Smooth muscle cell (in vitro differentiated cells): ENCODE results near the gene TESK1. TPM values are rescaled to one million over a fixed set of nuclear protein-coding genes. Genes with fewer than 3 reads are reported as not detected.

Experiments
- DNase-seq: peaks from one replicate; lab custom pipeline; 2025; ENCODE audit not compliant: unreplicated experiment; lab: John Stamatoyannopoulos, UW
- H2AFZ ChIP-seq: fragments of 200-600 bp; sonication (generic); 2 replicates; pipeline ENCODE4 v1.6.0; 2016; ENCODE audit warnings: antibody characterized with exemption, low read depth, mild to moderate bottlenecking
- H3F3A ChIP-seq: fragments of 200-600 bp; sonication (generic); 2 replicates; pipeline ENCODE4 v1.6.0; 2017; ENCODE audit warnings: antibody characterized with exemption, low read depth
- H3K27ac ChIP-seq: fragments of 200-600 bp; sonication (generic); 2 replicates; pipeline ENCODE4 v1.5.1; 2016; ENCODE audit warnings: low read depth, mild to moderate bottlenecking
- H3K27me3 ChIP-seq: fragments of 200-600 bp; sonication (generic); 2 replicates; pipeline ENCODE4 v1.6.1; 2016; ENCODE audit warnings: low read depth, mild to moderate bottlenecking
- H3K36me3 ChIP-seq: fragments of 200-600 bp; sonication (generic); 2 replicates; pipeline ENCODE4 v1.5.1; 2016; ENCODE audit warnings: low read depth
- H3K4me1 ChIP-seq: fragments of 200-600 bp; sonication (generic); 2 replicates; pipeline ENCODE4 v1.5.1; 2016; ENCODE audit warnings: low read depth
- H3K4me2 ChIP-seq: fragments of 200-600 bp; sonication (generic); 2 replicates; pipeline ENCODE4 v1.6.0; 2016; ENCODE audit warnings: mild to moderate bottlenecking
- H3K4me3 ChIP-seq: fragments of 200-600 bp; sonication (generic); 2 replicates; pipeline ENCODE4 v1.5.1; 2016; ENCODE audit warnings: mild to moderate bottlenecking
- H3K79me2 ChIP-seq: fragments of 200-600 bp; sonication (generic); 2 replicates; pipeline ENCODE4 v1.6.0; 2016; ENCODE audit warnings: low read depth, mild to moderate bottlenecking
- H3K9ac ChIP-seq: fragments of 200-600 bp; sonication (generic); 2 replicates; pipeline ENCODE4 v1.6.0; 2016; ENCODE audit warnings: low read depth
- H3K9me3 ChIP-seq: fragments of 200-600 bp; sonication (generic); replicated peaks from 2 replicates; pipeline ENCODE4 v1.5.1; 2016; ENCODE audit warnings: low read depth
- H4K20me1 ChIP-seq: fragments of 200-600 bp; sonication (generic); 2 replicates; pipeline ENCODE4 v1.6.0; 2016; ENCODE audit warnings: low read depth
- WGBS: methylation state at CpG from one replicate; pipeline ENCODE4 v1.1.7; 2016; ENCODE audit warnings: low lambda C conversion rate; 5-methylcytosine and 5-hydroxymethylcytosine counted together
- polyA plus RNA-seq: library from polyadenylated mRNA; unstranded; fragments of >200 nt; fragmentation: Nextera tagmentation; extraction: Ambion mirVana; gene quantifications from 2 replicates; pipeline ENCODE4 v1.2.1, GENCODE V29; 2016
- total RNA-seq: library from RNA; depleted of rRNA; stranded (reverse); fragments of >200 nt; gene quantifications from 2 replicates; pipeline ENCODE4 v1.2.3, GENCODE V29; 2014
- TF ChIP-seq, protein P1 (sequence below): fragments of 200-600 bp; sonication (generic); IDR thresholded peaks from 2 replicates; pipeline ENCODE4 v1.5.1; 2017; ENCODE audit warnings: borderline replicate concordance, mild to moderate bottlenecking, antibody characterized with exemption; ENCODE audit not compliant: insufficient read depth, poor library complexity, severe bottlenecking

Gene TESK1
- total and polyA plus RNA-seq, 2 experiments from 2014 or later = 14.2 to 19.4 TPM

DNA sequence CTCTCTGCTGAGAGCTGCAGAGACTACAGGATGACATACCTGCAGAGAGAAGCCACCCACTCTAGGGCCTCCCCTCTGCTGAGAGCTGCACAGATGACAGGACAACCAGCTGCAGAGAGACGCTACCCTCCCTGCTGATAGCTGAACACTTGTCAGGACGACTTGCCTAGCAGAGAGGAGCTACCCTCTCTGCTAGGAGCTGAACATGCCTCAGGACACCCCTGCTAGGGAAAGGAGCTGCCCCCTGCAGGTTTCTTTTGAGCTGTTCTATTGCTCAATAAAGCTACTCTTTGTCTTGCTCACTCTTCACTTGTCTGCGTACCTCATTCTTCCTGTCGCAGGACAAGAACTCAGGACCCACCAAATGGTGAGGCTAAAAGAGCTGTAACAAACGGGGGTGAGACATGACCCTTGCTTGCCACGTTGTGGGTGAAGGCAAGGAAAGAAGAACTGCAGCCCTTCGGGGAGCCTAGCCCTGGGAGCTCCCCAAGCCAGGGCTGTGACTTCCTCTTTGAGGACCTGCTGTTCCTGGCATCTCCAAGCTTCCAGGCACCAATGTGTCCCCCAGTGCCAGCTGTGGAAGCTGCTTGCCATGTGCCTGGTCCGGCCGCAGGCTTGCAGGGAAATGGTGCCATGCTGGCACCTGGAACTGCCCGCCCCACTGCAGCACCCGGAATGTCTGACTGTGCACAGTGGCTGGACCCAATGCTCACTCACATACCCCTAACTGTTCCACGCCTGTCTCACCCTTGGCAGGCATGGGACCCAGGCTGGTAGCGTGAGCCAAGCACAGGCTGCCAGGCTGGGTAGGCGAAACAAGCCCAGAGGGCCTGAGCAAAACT, 5.1 kb upstream of the TESK1 start:
- TF ChIP-seq, protein P1, sequence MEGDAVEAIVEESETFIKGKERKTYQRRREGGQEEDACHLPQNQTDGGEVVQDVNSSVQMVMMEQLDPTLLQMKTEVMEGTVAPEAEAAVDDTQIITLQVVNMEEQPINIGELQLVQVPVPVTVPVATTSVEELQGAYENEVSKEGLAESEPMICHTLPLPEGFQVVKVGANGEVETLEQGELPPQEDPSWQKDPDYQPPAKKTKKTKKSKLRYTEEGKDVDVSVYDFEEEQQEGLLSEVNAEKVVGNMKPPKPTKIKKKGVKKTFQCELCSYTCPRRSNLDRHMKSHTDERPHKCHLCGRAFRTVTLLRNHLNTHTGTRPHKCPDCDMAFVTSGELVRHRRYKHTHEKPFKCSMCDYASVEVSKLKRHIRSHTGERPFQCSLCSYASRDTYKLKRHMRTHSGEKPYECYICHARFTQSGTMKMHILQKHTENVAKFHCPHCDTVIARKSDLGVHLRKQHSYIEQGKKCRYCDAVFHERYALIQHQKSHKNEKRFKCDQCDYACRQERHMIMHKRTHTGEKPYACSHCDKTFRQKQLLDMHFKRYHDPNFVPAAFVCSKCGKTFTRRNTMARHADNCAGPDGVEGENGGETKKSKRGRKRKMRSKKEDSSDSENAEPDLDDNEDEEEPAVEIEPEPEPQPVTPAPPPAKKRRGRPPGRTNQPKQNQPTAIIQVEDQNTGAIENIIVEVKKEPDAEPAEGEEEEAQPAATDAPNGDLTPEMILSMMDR = no peak
- no peak overlapping the region for H3K4me3 ChIP-seq
- WGBS = 78% methylated on average over 14 of the region's 14 CpGs
- peaks cover 17% of the 10 kb centered on the region for H3F3A ChIP-seq
- peaks cover 3% of the 10 kb centered on the region for H3K4me1 ChIP-seq
- DNase-seq = no peak
- no peak overlapping the region for H3K9ac ChIP-seq
- H4K20me1 ChIP-seq = no peaks in the 10 kb centered on the region
- no peaks in the 10 kb centered on the region for H3K36me3 ChIP-seq
- no peaks in the 10 kb centered on the region for H3K27me3 ChIP-seq
- H3K9me3 ChIP-seq = no peaks in the 10 kb centered on the region
- H3K27ac ChIP-seq = no peak overlapping the region
- no peaks in the 10 kb centered on the region for H3K79me2 ChIP-seq
- H2AFZ ChIP-seq = no peak overlapping the region
- no peak overlapping the region for H3K4me2 ChIP-seq

GRCh38 chr9:35603506-35603985, 1.5 kb upstream of the TESK1 start:
- no peaks in the 10 kb centered on the region for H3K27me3 ChIP-seq
- H2AFZ ChIP-seq = peak overlapping the region; percentile 24
- H3K4me1 ChIP-seq = peaks cover 15% of the 10 kb centered on the region
- H3K4me2 ChIP-seq = peak overlapping the region; percentile 81
- TF ChIP-seq, protein P1 = no peak
- H4K20me1 ChIP-seq = peaks cover 19% of the 10 kb centered on the region
- peak overlapping the region; percentile 5 for H3K9ac ChIP-seq
- peaks cover 17% of the 10 kb centered on the region for H3K79me2 ChIP-seq
- H3K36me3 ChIP-seq = no peaks in the 10 kb centered on the region
- WGBS = 32% methylated on average over 18 of the region's 18 CpGs
- no peaks in the 10 kb centered on the region for H3K9me3 ChIP-seq
- peak overlapping the region; percentile 41 for H3K4me3 ChIP-seq
- peak overlapping the region; percentile 35 for H3K27ac ChIP-seq
- no peak for DNase-seq
- H3F3A ChIP-seq = peaks cover 17% of the 10 kb centered on the region

DNA sequence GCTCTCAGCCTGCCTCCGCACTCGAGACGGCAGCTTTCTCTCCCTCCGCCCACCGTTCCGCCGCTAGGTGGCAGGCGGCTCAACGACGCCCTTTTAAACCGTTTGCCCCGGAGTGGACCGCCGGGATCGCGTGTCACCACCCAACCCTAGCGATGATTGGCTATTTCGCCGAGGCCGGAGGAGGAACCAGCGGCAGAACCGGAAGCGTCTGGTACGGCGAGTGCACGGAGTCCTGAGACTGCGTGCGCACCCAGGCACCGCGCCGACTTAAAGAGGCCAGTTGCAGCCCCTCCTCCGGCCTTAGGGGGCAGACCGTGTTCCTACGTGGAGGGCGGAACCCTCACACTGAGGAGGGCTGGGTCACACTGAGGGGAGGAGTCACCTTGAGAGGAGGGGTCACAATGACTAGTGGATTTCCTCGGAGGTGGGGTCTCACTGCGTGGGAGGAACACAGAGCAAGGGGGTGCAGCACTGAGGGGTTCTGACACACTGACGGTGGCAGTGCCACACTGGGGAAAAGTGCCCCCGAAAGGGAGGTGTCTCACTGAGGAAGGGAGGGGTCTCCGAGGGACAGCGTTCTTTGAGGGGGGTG, 980 bp upstream of the TESK1 start:
- peaks cover 17% of the 10 kb centered on the region for H3K79me2 ChIP-seq
- H4K20me1 ChIP-seq = peaks cover 19% of the 10 kb centered on the region
- TF ChIP-seq, protein P1 = peak; percentile 89
- H3K4me3 ChIP-seq = peak overlapping the region; percentile 67
- H3K9ac ChIP-seq = peak overlapping the region; percentile 55
- DNase-seq = peak; percentile 96
- WGBS = under 1% methylated on average over 41 of the region's 41 CpGs
- peaks cover 15% of the 10 kb centered on the region for H3K4me1 ChIP-seq
- H3K36me3 ChIP-seq = no peaks in the 10 kb centered on the region
- peak overlapping the region; percentile 67 for H3K27ac ChIP-seq
- no peaks in the 10 kb centered on the region for H3K27me3 ChIP-seq
- peak overlapping the region; percentile 100 for H3K4me2 ChIP-seq
- H3K9me3 ChIP-seq = no peaks in the 10 kb centered on the region
- H2AFZ ChIP-seq = peak overlapping the region; percentile 84
- H3F3A ChIP-seq = peaks cover 17% of the 10 kb centered on the region
